Measurements from ENCODE around the gene SEMA4A.

GRCh38 chr1:156126630-156127534, 26.5 kb upstream of the SEMA4A start:
- TF ChIP-seq CTCF (IDR thresholded peaks at IDR 0.05) (no peak), POLR2A (IDR thresholded peaks at IDR 0.05) (no peak)

Measured in body of pancreas (tissue), 4 donors.